ENCODE results near the gene CD300A.

The CD300A gene

GRCh38 chr17:74466111-74466827, at the start of gene CD300A:
TSS of gene CD300A (plus strand) at chr17:74466634. CDS start at chr17:74466704, 70 bp downstream.
- no peak for TF ChIP-seq CTCF (IDR thresholded peaks at IDR 0.05; ENCODE audit: control insufficient read depth, extremely low read depth, insufficient read depth)
- H3K4me3 ChIP-seq (ENCODE audit: low read depth, low read length) = no peak within 1 kb of the TSS
- no peak for DNase-seq (ENCODE audit: low read depth)

- no peak for DNase-seq (ENCODE audit: low read depth)
- H3K4me3 ChIP-seq (ENCODE audit: low read depth, low read length) = no peak overlapping the region
Measured at GRCh38 chr17:74417178-74418045, 49.0 kb upstream of the CD300A start.

GRCh38 chr17:74419928-74420411, 46.5 kb upstream of the CD300A start:
- H3K4me3 ChIP-seq (ENCODE audit: low read depth, low read length) = no peak overlapping the region
- no peak for DNase-seq (ENCODE audit: low read depth)
- no peak for TF ChIP-seq CTCF (IDR thresholded peaks at IDR 0.05; ENCODE audit: control insufficient read depth, extremely low read depth, insufficient read depth)

More at GRCh38 chr17:74417178-74418045, 49.0 kb upstream of the CD300A start:
- no peak for TF ChIP-seq CTCF (IDR thresholded peaks at IDR 0.05; ENCODE audit: control insufficient read depth, extremely low read depth, insufficient read depth)

- DNase-seq (ENCODE audit: low read depth) = no peak
- no peak overlapping the region for H3K4me3 ChIP-seq (ENCODE audit: low read depth, low read length)
- no peak for TF ChIP-seq CTCF (IDR thresholded peaks at IDR 0.05; ENCODE audit: control insufficient read depth, extremely low read depth, insufficient read depth)
Measured at GRCh38 chr17:74424117-74424516, 42.3 kb upstream of the CD300A start.

- no peak overlapping the region for H3K4me3 ChIP-seq (ENCODE audit: low read depth, low read length)
- no peak for DNase-seq (ENCODE audit: low read depth)
- no peak for TF ChIP-seq CTCF (IDR thresholded peaks at IDR 0.05; ENCODE audit: control insufficient read depth, extremely low read depth, insufficient read depth)
Measured at GRCh38 chr17:74424657-74425056, 41.8 kb upstream of the CD300A start.

GRCh38 chr17:74426551-74427047, 39.8 kb upstream of the CD300A start:
- H3K4me3 ChIP-seq (ENCODE audit: low read depth, low read length) = no peak overlapping the region
- DNase-seq (ENCODE audit: low read depth) = no peak
- no peak for TF ChIP-seq CTCF (IDR thresholded peaks at IDR 0.05; ENCODE audit: control insufficient read depth, extremely low read depth, insufficient read depth)
